Kidney (tissue), 14 donors: ENCODE data around the gene NGF. TPM values are rescaled to one million over a fixed set of nuclear protein-coding genes. Genes with fewer than 3 reads are reported as not detected.

ENCODE experiments used
- DNase-seq, 5 donors: peaks; one replicate each; pipeline ENCODE4 v3.0.0-alpha.2; 2013 to 2020
- FAIRE-seq: peaks from 2 replicates; lab custom pipeline; 2012; peaks lifted over from hg19 to GRCh38; lab: Jason Lieb, UNC
- H3K27ac ChIP-seq, 2 donors: one replicate each; pipeline ENCODE4 v1.7.0; 2013; ENCODE audit warnings: low read depth in 2 of 2, low read length in 2 of 2, inconsistent platforms in 1 of 2
- H3K27me3 ChIP-seq: one replicate; pipeline ENCODE4 v1.7.1; 2013; ENCODE audit warnings: low read length, inconsistent platforms; ENCODE audit not compliant: control insufficient read depth, insufficient read depth
- H3K36me3 ChIP-seq, 3 donors: one replicate each; pipeline versions ENCODE4 v1.7.0 to v1.7.1; 2013; ENCODE audit warnings: low read length in 3 of 3, control low read depth in 1 of 3, inconsistent platforms in 1 of 3; ENCODE audit not compliant: insufficient read depth in 3 of 3, control insufficient read depth in 2 of 3
- H3K4me1 ChIP-seq, 3 donors: one replicate each; pipeline versions ENCODE4 v1.7.0 to v1.7.1; 2013; ENCODE audit warnings: low read length in 3 of 3, inconsistent platforms in 1 of 3, low read depth in 1 of 3; ENCODE audit not compliant: control insufficient read depth in 2 of 3, insufficient read depth in 2 of 3
- H3K4me3 ChIP-seq, 3 donors: one replicate each; pipeline versions ENCODE4 v1.7.0 to v1.8.1; 2013; ENCODE audit warnings: low read length in 3 of 3, control low read depth in 1 of 3, inconsistent platforms in 1 of 3
- H3K9ac ChIP-seq, 3 donors: one replicate each; pipeline versions ENCODE4 v1.7.0 to v1.7.1; 2013; ENCODE audit warnings: low read length in 3 of 3, control low read depth in 1 of 3, inconsistent platforms in 1 of 3
- H3K9me3 ChIP-seq, 3 donors: one replicate each; pipeline versions ENCODE4 v1.7.0 to v1.7.1; 2013; ENCODE audit warnings: low read length in 3 of 3, control low read depth in 1 of 3, inconsistent platforms in 1 of 3; ENCODE audit not compliant: control insufficient read depth in 2 of 3, insufficient read depth in 1 of 3
- intact Hi-C: fragments of 100-400 bp; cut with DNase I; formaldehyde crosslinking; loops from one replicate; pipeline ENCODE4 v1.11.1; 2022
- polyA plus RNA-seq: library from polyadenylated mRNA; stranded (reverse); fragments of 350-450 nt; fragmentation: Illumina TruSeq; extraction: RNeasy Lipid Tissue Mini Kit (QIAGEN cat#74804); gene quantifications from one replicate; pipeline ENCODE4 v1.2.3, GENCODE V29; 2014; ENCODE audit warnings: low read depth, low replicate concordance; ENCODE audit not compliant: insufficient read depth
- total RNA-seq: library from RNA; stranded (reverse); fragmentation: NEBNext Ultra II Directional; extraction: Animal tissue kit (Norgen Biotek cat#: 25700); gene quantifications from one replicate; pipeline ENCODE4 v1.2.1, GENCODE V29; 2021
- TF ChIP-seq, protein P1 (sequence below): IDR thresholded peaks from 3 replicates; pipeline ENCODE4 v1.5.1; 2012; ENCODE audit warnings: mild to moderate bottlenecking, moderate library complexity, borderline replicate concordance; ENCODE audit not compliant: insufficient read depth; ENCODE audit errors: extremely low read depth
- donor health status: control.
- donor health status: control.
- donor health status: control.
- donor health status: control.
- donor health status: control.
- donor health status: DM: yes; HTN: yes; CAD: no.
- donor health status: Normal renal cell carcinoma (clear cell type).

NGF gene
- total and polyA plus RNA-seq, 2 donors from 2014 or later, result 1.2 to 6.0 TPM

DNA sequence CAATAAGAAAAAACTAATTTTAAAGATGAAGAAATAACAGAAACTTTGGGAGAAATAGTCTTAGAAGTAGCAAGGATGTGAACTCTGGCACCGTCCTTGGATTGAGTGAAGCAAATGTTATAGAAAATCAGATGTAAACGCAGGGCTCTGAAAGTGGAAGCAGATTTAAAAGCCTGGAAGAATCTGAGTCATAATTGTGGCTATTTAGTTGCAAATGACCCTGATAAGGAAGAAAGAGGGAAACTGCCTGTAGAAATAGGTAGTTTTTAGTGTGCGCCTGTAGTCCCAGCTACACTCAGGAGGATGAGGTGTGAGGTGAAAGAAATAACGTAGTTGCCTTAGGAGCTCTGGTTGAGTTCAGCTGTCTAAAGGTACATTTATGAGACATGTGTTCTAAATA lies 101.0 kb downstream of the NGF start:
- H3K9ac ChIP-seq, result no peak overlapping the region
- TF ChIP-seq, protein P1, sequence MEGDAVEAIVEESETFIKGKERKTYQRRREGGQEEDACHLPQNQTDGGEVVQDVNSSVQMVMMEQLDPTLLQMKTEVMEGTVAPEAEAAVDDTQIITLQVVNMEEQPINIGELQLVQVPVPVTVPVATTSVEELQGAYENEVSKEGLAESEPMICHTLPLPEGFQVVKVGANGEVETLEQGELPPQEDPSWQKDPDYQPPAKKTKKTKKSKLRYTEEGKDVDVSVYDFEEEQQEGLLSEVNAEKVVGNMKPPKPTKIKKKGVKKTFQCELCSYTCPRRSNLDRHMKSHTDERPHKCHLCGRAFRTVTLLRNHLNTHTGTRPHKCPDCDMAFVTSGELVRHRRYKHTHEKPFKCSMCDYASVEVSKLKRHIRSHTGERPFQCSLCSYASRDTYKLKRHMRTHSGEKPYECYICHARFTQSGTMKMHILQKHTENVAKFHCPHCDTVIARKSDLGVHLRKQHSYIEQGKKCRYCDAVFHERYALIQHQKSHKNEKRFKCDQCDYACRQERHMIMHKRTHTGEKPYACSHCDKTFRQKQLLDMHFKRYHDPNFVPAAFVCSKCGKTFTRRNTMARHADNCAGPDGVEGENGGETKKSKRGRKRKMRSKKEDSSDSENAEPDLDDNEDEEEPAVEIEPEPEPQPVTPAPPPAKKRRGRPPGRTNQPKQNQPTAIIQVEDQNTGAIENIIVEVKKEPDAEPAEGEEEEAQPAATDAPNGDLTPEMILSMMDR, result no peak
- no peak overlapping the region for H3K4me3 ChIP-seq
- H3K9me3 ChIP-seq, result no peaks in the 10 kb centered on the region
- FAIRE-seq (no peak), DNase-seq (no peak)
- intact Hi-C loops, result no loop called here
- H3K27ac ChIP-seq, result no peak overlapping the region
- no peaks in the 10 kb centered on the region for H3K36me3 ChIP-seq
- H3K4me1 ChIP-seq, result no peaks in the 10 kb centered on the region
- no peaks in the 10 kb centered on the region for H3K27me3 ChIP-seq

Other genes with a start within 250 kb of the NGF start
- 9.9 TPM for gene TSPAN2, start 248.7 kb downstream of the NGF start, total RNA-seq
- 14.6 TPM for gene TSPAN2, start 248.7 kb downstream of the NGF start, polyA plus RNA-seq